HK-2 (cell line): ENCODE data around the gene OTUB1.

Experiments used
- DNase-seq: peaks from one replicate; pipeline ENCODE4 v3.0.0-alpha.2; 2018; ENCODE audit not compliant: unreplicated experiment

OTUB1 gene

GRCh38 chr11:64004590-64004984 is 18.3 kb downstream of the OTUB1 start:
- DNase-seq = no peak

- no peak for DNase-seq
Observed at GRCh38 chr11:64005691-64006090, 19.5 kb downstream of the OTUB1 start.

DNA sequence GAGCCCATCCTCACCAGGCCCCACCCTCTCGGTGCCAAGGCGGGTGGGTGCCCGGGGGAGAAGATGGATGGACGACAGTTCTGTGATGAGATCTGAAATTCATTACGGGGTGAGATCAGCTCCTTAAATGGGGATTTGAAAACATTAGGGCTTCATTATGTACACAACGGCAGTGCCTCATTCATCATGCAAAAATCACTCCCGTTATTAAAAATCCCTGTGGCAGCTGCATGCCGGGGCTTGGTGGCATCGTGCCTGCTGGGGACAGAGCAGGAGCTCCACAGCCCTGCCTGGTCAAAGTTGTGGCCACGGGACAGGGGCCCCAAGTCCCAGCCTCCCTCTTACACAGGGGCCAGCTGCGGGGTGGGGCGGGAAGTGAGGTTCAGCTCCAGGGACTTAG is 20.2 kb downstream of the OTUB1 start:
- DNase-seq = no peak

DNA sequence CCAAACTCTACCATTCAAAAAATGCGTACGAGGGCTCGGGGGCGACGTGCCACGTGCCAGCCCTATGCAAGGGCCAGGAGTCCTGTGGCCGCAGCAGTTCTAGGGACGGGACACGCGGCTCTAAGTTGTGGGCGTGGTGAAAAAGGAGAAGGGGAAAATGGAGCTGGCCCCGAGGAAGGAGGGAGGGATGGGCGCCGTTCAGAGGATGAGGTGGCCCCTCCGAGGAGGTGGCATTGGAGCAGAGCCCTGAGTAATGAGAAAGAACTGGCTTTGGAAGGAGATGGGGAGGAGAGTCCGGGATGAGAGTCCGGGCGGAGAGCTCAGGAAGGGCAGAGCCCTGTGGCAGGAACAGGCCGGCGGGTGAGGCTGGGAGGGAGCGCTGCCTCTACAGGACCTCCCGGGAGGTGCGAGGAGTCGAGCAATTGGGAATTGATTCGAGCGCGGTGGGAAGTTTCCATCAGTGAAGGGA is 21.0 kb downstream of the OTUB1 start:
- DNase-seq = no peak

- DNase-seq = no peak
Observed at GRCh38 chr11:64007629-64008282, 21.5 kb downstream of the OTUB1 start.

GRCh38 chr11:64008283-64008913 is 22.2 kb downstream of the OTUB1 start:
- DNase-seq = no peak

GRCh38 chr11:64008914-64009633 is 22.8 kb downstream of the OTUB1 start:
- DNase-seq = no peak

- DNase-seq = no peak
Observed at GRCh38 chr11:64009710-64010109, 23.5 kb downstream of the OTUB1 start.

DNA sequence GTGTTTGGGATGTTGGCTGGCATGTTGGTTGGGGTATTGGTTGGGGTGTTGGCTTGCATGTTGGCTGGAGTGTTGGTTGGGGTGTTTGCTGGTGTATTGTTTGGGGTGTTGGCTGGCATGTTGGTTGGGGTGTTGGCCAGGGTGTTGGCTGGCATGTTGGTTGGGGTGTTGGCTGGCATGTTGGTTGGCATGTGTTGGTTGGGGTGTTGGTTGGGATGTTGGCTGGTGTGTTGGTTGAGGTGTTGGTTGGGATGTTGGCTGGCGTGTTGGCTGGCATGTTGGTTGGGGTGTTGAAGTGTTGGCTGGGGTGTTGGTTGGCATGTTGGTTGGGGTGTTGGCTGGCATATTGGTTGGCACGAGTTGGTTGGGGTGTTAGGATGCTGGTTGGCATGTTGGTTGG is 24.5 kb downstream of the OTUB1 start:
- DNase-seq = no peak

DNA sequence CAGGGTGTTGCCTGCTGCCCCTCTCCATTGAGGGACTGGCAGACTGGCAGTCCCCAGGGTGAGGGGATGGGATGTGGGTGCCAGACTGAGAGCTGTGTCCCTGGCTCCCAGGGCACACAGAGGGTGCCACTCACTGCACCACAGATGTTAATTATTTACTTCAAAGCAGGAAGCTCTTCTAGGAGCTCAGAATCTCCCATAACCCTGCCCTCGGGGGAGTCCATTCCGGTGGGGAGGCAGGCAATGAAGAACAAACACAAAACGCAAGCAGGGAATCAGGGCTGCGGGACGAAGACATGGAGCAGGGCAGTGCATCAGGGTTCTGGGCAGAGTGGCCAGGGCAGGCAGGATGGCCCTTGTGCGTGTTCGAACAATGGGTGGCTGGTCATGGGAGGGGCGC is 25.1 kb downstream of the OTUB1 start:
- no peak for DNase-seq

GRCh38 chr11:64013141-64013896 is 27.1 kb downstream of the OTUB1 start:
- no peak for DNase-seq

GRCh38 chr11:64014356-64014755 is 28.1 kb downstream of the OTUB1 start:
- no peak for DNase-seq

DNA sequence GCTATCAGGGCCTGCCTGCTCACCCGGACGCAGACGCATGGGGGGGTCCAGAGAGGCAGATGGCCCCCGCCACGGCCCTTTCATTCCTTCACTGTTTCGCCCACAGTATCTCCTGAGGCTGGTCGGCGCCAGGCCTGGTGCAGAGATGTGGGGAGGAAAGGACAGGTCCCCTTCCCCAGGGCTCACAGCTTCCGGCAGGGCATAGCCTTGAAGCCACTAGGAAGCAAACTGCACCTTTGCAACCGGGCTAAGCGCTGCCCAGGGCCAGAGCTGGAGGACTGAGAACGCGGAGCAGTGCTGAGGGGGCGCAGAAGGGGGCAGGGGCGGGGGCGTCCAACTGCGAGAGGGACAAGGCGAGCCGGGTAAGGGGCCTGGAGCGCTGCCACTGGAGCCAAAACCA is 29.3 kb downstream of the OTUB1 start:
- DNase-seq = no peak

- no peak for DNase-seq
Observed at GRCh38 chr11:64015935-64016845, 30.0 kb downstream of the OTUB1 start.

- DNase-seq = no peak
Observed at GRCh38 chr11:64017945-64018224, 31.6 kb downstream of the OTUB1 start.

GRCh38 chr11:64018310-64018709 is 32.1 kb downstream of the OTUB1 start:
- no peak for DNase-seq

GRCh38 chr11:64019106-64020037 is 33.1 kb downstream of the OTUB1 start:
- DNase-seq = no peak

GRCh38 chr11:64020976-64021756 is 34.9 kb downstream of the OTUB1 start:
- DNase-seq = no peak

- DNase-seq = no peak
Observed at GRCh38 chr11:64021757-64022093, 35.5 kb downstream of the OTUB1 start.
